Umbilical cord (tissue), 2 donors: ENCODE measurements around the gene HAGH. TPM values are rescaled to one million over a fixed set of nuclear protein-coding genes. Genes with fewer than 3 reads are reported as not detected.

Experiments used
- DNase-seq: peaks from one replicate; pipeline ENCODE4 v3.0.0-alpha.2; 2015; ENCODE audit warnings: low spot score
- total RNA-seq: library from RNA; depleted of rRNA; stranded (reverse); fragments of >200 nt; gene quantifications from one replicate; pipeline ENCODE4 v1.2.3, GENCODE V29; 2014; ENCODE audit warnings: low replicate concordance; ENCODE audit not compliant: insufficient read depth

Gene HAGH
- total RNA-seq, 1 donor from 2014 or later, result 34.4 TPM

DNA sequence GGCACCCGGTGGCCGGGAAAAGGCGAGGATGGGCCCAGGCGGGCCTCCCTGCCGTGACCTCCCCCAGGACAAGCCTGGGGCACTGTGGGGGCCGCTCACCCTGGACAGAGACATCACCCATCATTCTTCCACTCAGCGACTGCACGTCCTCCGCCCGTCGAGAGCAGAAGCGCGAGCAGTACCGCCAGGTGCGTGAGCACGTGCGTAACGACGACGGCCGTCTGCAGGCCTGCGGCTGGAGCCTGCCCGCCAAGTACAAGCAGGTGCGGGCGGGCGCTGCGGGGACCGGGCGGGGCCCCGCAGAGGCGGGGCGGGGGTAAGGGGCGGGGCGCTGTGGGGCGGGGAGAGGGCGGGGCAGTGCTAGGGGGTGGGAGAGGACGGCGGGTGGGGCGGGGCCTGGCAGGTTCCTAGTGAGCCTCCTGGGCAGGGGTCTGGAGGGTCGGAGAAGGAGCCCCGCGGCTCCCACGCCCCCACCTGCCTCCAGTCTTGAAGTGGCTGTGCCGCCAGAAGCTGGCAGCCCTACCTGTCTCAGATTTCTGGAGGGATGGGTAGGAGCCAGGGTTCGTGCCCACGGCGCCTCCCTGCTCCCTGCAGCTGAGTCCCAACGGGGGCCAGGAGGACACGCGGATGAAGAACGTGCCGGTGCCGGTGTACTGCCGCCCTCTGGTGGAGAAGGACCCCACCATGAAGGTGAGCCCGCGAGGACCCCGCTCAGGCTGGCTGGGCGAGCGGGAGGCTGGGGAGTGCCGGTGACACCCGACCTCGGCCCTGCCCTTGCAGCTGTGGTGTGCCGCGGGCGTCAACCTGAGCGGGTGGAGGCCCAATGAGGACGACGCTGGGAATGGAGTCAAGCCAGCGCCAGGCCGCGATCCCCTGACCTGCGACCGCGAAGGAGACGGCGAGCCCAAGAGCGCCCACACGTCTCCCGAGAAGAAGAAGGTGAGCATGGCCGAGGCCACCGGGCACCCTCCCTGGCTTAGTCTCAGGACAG is 62.8 kb downstream of the HAGH start:
- no peak for DNase-seq

DNA sequence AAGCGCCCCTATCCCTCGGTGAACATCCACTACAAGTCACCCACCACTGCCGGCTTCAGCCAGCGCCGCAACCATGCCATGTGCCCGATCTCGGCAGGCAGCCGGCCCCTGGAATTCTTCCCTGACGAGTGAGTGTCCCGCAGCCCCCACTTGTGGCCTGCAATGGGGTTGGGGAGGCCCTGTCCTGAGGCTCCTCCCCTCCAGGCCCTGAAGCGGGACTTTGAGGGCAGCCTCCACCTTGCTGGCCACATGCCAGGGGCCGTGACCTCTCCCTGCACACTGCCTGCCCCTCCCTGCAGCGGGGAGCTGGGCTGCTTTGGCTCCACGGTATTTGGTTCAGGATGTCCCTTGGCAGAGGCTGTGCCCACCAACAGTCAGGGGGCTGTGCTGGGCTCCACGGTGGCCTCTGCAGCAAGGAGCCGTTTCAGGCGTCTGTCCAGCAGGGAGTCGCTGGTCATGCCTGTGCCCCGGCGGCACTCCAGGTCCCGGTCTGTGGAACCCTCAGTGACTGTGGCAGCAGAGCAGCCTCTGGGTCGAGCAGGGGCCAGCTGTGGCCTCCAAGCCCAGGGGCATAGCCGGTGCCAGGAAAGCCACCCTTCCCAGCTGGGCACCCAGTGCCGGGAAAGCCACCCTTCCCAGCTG is 63.6 kb downstream of the HAGH start:
- no peak for DNase-seq

DNA sequence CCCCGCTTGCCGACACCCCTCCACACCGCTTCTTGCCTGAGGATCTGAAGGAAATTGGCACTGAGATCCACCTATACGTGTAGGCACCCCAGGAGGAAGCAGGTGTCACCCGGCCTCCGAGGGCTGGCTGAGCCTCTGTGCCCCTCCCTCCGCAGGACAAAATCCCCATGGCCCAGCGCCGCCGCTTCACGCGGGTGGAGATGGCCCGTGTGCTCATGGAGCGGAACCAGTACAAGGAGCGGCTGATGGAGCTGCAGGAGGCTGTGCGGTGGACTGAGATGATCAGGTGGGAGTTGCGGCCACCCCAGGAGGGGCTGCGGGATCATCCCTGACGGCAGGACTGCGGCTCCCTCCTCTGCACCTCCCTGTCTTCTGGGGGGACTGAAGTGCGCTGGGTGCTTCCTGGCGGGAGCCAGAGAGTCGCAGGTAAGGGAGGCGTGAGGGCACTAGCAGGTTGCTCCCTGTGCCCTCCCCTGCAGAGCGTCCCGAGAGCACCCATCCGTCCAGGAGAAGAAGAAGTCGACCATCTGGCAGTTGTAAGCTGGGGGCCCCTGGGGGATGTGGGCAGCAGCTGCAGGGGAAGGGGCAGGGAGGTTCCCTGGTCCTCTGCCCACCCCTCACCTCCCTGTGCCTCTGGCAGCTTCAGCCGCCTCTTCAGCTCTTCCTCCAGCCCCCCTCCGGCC is 64.3 kb downstream of the HAGH start:
- DNase-seq, result no peak

DNA sequence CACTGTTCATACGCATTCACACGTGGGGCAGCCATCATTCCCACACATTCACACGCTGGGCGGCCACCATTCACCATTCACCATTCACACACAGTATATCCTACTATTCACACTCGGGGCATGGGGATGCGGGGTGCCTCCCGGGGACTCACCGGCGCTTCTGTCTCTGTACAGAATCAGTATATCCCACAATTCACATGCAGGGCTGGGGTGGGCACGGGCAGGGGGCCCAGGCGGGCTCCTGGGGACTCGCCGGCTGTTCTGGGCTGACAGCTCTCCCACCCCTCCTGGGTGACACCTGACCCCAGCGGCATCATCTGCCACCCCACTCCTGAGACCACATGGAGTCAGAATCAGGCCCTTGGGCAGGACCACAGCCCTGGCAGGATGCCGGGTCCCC is 64.9 kb downstream of the HAGH start:
- DNase-seq, result no peak

DNA sequence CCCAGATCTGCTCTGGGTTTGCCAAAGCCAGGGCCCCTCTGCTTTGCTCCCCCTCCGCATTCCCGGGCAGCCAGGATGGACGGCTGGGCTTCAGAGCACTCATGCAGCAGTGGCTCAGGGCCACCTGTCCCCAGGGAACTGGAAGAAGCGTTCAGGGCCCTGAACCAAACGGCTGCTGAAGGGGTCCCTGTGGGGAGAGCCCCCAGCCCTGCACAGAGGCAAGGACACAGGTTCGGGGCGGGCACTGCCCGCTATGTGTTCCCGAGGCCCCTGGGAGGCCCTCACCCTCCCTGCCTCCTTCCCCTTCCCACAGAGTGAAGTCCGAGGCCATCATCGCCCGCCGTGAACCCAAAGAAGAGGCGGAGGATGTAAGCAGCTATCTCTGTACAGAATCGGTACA is 65.7 kb downstream of the HAGH start:
- DNase-seq, result no peak

DNA sequence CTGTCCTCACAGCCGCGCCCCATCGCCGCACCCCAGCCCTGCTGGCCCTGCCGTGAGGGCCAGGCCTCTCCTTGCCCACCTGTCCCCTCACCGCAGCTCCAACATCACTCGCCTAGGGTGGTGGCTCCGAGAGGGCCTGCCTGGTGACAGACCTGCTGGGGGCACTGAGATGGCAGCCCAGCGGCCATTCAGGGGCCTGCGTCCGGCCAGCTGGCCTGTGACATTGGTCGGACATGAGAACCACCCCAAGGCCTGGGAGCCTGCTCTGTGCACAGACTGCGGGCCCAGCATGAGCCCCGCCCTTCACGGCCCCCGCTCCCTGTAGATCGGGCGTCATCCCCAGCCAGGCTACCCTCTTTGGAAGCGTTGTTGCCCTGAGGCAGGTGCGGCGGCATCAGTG is 67.1 kb downstream of the HAGH start:
- no peak for DNase-seq

DNA sequence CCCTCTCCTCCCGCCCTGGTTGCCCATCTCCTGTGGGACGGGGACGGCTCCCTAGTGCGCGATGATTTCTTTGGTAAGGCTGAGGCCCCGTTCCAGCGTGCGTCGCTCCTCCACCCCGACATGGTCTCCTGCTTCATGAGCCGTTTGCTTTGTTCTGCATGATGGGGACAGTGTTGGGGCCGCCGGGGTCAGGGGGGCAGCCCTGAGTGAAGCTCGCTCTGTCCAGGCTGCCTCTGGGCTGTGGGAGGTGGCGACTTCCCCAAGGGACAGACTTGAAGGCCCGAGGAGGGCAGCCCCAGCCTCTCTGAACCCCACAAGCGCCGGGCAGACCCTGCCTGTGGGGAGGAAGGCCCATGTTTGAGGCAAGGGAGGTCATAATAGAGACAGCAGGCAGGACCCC is 67.7 kb downstream of the HAGH start:
- DNase-seq, result no peak

DNA sequence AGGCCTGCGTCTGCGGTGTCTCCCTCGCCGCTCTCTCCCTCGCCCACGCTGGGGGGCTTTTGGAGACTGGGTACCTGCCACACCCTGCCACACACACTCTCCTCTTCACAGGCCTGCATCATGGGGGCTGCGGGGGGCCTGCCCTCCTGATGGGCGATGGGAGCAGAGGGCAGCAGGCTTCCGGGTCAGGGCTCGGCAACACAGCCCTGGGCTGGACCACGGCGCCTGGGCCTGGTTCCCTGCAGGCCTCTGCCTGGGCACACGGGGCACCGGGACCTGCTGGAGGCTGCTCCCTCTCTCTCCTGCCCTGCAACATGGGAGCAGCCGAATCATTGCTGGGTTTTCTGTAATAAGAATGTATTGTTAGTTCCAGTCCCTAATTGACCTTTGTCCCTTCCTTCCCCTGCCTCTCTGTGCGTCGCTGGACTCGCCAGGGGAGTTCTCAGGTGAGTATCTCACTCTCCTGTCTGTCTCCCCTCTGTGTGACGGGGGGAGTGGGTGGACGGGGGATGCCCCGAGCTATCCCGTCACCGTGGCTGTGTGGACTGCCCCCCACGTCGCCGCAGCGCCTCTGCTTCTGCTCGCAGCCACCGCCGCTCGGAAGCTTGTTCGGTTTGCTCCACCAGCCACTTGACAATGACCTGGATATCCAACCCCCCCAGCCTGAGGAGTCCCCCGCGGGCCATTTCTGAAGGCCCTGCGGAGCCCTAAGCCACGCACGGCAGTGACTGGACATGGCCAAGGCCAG is 68.7 kb downstream of the HAGH start:
- DNase-seq, result no peak

Other genes starting within 250 kb of the HAGH start
- gene IFT140, start 214.8 kb downstream of the HAGH start, total RNA-seq, result 17.1 TPM
- gene CRAMP1, start 214.5 kb downstream of the HAGH start, total RNA-seq, result 6.0 TPM
- 37.8 TPM for gene JPT2, start 148.5 kb downstream of the HAGH start, total RNA-seq
- gene MAPK8IP3, start 120.6 kb downstream of the HAGH start, total RNA-seq, result 60.2 TPM
- 33.0 TPM for gene NME3, start 55.3 kb downstream of the HAGH start, total RNA-seq
- 7.2 TPM for gene EME2, start 54.0 kb downstream of the HAGH start, total RNA-seq
- 26.5 TPM for gene MRPS34, start 53.7 kb downstream of the HAGH start, total RNA-seq
- 37.6 TPM for gene SPSB3, start 44.3 kb downstream of the HAGH start, total RNA-seq
- 73.7 TPM for gene NUBP2, start 43.9 kb downstream of the HAGH start, total RNA-seq
- gene IGFALS, start 33.1 kb downstream of the HAGH start, total RNA-seq, result 0.96 TPM
- gene FAHD1, start 381 bp upstream of the HAGH start, total RNA-seq, result 36.1 TPM
- gene MEIOB, start 45.3 kb upstream of the HAGH start, total RNA-seq, result not detected
- not detected for gene HS3ST6, start 91.6 kb upstream of the HAGH start, total RNA-seq
- gene MSRB1, start 116.4 kb upstream of the HAGH start, total RNA-seq, result 2.2 TPM
- gene RPL3L, start 127.9 kb upstream of the HAGH start, total RNA-seq, result not detected
- 111 TPM for gene NDUFB10, start 132.7 kb upstream of the HAGH start, total RNA-seq
- 1,669 TPM for gene RPS2, start 138.0 kb upstream of the HAGH start, total RNA-seq
- not detected for gene RNF151, start 140.0 kb upstream of the HAGH start, total RNA-seq
- 10.4 TPM for gene TBL3, start 145.2 kb upstream of the HAGH start, total RNA-seq
- gene NOXO1, start 154.6 kb upstream of the HAGH start, total RNA-seq, result not detected
- gene GFER, start 157.4 kb upstream of the HAGH start, total RNA-seq, result 12.0 TPM
- gene SYNGR3, start 163.1 kb upstream of the HAGH start, total RNA-seq, result 2.4 TPM
- gene ZNF598, start 183.0 kb upstream of the HAGH start, total RNA-seq, result 4.8 TPM
- not detected for gene NPW, start 193.0 kb upstream of the HAGH start, total RNA-seq
- gene NHERF2, start 200.1 kb upstream of the HAGH start, total RNA-seq, result 30.3 TPM
- gene NTHL1, start 221.0 kb upstream of the HAGH start, total RNA-seq, result 10.4 TPM
- 50.1 TPM for gene TSC2, start 221.2 kb upstream of the HAGH start, total RNA-seq